AG04449 (cell line): Measurements from ENCODE around the gene NDUFA12.
"Not testable (repeated sequence)": the region's sequence is repeated elsewhere in the genome, so short reads cannot be mapped to it uniquely, and the experiment has no call there.

Experiments used
- CTCF ChIA-PET: fragments of 350-600 bp; formaldehyde crosslinking; extraction: SDS; loops from one replicate; lab custom pipeline; 2021; ENCODE audit warnings: antibody characterized with exemption; lab: Yijun Ruan, JAX
- POLR2A ChIA-PET: fragments of 400-600, 350-600 bp; formaldehyde crosslinking; extraction: SDS; loops from one replicate; lab custom pipeline; 2020; ENCODE audit warnings: antibody characterized with exemption, inconsistent platforms; lab: Yijun Ruan, JAX
- DNase-seq: peaks from one replicate; pipeline ENCODE4 v3.0.0-alpha.2; 2010; ENCODE audit warnings: low read depth, low spot score
- H3K4me3 ChIP-seq: 2 replicates; pipeline ENCODE4 v1.5.1; 2011; ENCODE audit warnings: low read depth, mild to moderate bottlenecking, control low read depth, low read length
- TF ChIP-seq, protein P1 (sequence below): IDR thresholded peaks from one replicate; pipeline ENCODE4 v1.5.1; 2011; ENCODE audit warnings: mild to moderate bottlenecking, moderate library complexity, low read length, control low read depth, inconsistent platforms; ENCODE audit not compliant: insufficient read depth; ENCODE audit errors: missing control alignments

The NDUFA12 gene

DNA sequence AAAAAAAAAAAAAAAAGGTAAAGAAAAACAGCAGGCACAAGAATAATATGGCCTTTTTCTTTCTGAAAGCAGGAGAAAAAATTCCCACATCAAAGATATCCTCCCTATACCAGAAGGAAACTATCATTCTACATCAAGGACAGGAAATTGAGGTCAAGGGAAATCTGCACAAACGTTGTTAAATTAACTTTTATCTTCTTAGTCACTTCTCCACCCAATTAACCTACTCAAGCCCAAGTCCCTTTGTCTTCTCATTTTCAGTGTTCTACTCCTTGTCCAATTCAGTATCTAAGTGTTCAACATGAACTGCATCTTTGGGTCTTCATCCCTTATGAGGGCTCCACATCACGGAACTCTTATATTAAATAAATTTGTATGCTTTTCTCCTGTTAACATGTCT is 15.7 kb downstream of the NDUFA12 start:
- ChIA-PET CTCF (no interaction called here), POLR2A (no interaction called here)
- no peak for DNase-seq
- H3K4me3 ChIP-seq, result no peak overlapping the region
- TF ChIP-seq, protein P1, sequence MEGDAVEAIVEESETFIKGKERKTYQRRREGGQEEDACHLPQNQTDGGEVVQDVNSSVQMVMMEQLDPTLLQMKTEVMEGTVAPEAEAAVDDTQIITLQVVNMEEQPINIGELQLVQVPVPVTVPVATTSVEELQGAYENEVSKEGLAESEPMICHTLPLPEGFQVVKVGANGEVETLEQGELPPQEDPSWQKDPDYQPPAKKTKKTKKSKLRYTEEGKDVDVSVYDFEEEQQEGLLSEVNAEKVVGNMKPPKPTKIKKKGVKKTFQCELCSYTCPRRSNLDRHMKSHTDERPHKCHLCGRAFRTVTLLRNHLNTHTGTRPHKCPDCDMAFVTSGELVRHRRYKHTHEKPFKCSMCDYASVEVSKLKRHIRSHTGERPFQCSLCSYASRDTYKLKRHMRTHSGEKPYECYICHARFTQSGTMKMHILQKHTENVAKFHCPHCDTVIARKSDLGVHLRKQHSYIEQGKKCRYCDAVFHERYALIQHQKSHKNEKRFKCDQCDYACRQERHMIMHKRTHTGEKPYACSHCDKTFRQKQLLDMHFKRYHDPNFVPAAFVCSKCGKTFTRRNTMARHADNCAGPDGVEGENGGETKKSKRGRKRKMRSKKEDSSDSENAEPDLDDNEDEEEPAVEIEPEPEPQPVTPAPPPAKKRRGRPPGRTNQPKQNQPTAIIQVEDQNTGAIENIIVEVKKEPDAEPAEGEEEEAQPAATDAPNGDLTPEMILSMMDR, result no peak

DNA sequence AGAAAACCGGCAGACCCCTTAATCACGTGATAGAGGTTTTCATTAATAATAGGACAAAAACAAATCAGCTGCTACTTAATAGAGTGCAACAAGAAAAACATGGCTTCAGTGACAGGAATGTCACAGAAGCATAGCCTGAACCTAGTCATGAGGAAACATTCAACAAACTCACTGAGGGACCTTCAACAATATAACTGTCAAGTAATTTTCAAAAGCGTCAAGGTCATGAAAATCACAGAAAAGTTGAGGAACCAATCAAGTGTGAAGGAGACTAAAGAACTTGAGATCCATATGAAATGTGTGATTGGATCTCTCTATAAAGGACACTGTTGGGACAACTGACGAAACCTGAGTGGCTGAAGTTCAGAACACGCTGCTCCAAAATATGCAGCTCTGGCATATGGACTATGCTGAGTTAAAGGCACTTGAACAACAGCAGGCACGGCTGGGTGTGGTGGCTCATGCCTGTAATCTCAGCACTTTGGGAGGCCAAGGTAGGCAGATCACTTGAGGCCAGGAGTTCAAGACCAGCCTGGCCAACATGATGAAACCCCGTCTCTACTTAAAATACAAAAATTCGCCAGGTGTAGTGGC is 16.3 kb downstream of the NDUFA12 start:
- POLR2A ChIA-PET, result no interaction called here
- TF ChIP-seq, protein P1, result no peak
- H3K4me3 ChIP-seq, result no peak overlapping the region
- DNase-seq, result no peak
- CTCF ChIA-PET, result no interaction called here

DNA sequence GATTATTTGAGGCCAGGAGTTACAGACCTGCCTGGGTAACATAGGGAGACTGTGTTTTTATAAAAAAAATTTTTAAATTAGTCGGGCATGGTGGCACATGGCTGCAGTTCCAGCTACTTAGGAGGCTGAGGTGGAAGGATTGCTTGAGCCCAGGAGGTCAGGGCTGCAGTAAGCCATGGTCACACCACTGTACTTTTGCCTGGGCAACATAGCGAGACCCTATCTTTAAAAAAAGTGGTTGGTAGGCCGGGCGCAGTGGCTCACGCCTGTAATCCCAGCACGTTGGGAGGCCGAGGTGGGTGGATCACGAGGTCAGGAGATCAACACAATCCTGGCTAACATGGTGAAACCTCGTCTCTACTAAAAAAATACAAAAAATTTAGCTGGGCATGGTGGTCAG is 18.4 kb downstream of the NDUFA12 start:
- POLR2A ChIA-PET, CTCF ChIA-PET: not testable (repeated sequence)

DNA sequence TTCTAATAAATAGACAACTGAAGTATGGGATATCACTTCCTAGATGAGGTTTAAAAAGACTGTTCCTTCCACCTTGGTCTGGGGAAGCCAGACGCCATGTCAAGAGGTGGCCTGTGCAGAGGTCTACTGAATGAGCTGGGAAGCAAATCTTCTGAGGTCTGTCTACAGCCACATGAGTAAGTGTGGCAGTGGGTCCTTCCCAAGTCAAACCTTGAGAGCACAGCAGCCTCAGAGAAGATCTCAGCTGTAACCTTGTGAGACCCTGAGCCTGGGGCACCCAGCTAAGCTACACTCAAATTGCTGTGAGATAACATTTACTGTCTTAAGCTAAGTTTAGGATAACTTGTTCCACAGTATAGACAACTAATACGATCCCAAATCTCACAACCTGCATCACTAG is 20.2 kb downstream of the NDUFA12 start:
- ChIA-PET CTCF (interaction anchor here (0.8 to 1.2 kb wide), 3 partner anchors 10 to 90 kb away, joined by 3 to 5 read pairs (median 3); partner anchors contain the start of gene NR2C1), POLR2A (interaction anchor here (0.6 to 1.7 kb wide), 7 partner anchors 10 to 523 kb away, joined by 3 to 32 read pairs (median 4); partner anchors contain the start of gene NDUFA12)
- TF ChIP-seq, protein P1, result no peak
- H3K4me3 ChIP-seq, result no peak overlapping the region
- DNase-seq, result no peak

More for the DNA sequence above, 18.4 kb downstream of the NDUFA12 start:
- not testable (repeated sequence) for DNase-seq, H3K4me3 ChIP-seq

DNA sequence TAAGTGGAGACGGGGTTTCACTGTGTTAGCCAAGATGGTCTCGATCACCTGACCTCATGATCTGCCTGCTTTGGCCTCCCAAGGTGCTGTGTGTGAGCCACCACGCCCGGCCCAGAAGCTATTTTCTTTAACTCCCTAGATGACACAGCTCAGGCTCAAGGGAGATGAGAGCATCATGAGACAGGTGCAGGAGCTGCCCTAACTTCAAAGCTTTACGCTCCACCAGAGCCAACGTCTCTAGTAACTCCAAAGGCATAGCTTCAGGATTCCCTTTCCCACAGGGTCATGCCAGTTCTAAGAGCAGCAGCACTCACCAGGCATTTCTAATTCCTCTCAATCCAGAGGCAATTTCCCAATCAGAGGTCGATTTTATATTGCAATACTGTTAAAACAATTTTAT is 21.0 kb downstream of the NDUFA12 start:
- TF ChIP-seq, protein P1, result no peak
- no peak for DNase-seq
- POLR2A ChIA-PET, result interaction anchor here (1.0 to 1.7 kb wide), 2 partner anchors 9 to 91 kb away, joined by 4 to 6 read pairs; partner anchors contain the start of gene NR2C1
- CTCF ChIA-PET, result interaction anchor here (0.6 to 1.6 kb wide), 6 partner anchors 9 to 436 kb away, joined by 3 to 6 read pairs (median 3); partner anchors contain the start of gene NDUFA12
- H3K4me3 ChIP-seq, result no peak overlapping the region

DNA sequence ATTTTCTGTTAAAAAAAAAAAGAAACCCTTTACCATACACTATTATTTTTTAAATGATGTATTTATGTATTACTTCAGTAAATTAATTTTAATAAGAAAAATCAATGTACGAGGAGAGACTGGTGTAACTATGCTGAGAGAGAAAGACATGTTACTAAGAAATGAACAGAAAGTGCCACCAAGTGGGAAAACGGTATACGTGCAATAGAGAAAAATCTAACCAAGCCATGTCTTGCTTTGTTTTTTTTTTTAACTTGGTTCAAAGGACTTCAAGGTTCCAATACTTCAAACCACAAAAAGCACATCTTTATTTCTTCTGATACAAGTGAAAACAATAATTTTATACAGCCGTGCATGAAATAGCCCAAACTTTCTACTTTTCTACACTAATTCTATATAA is 22.9 kb downstream of the NDUFA12 start:
- ChIA-PET CTCF (interaction anchor here (1.0 to 1.6 kb wide), 3 partner anchors 270 to 426 kb away, joined by 3 read pairs; no protein-coding TSS in a partner anchor), POLR2A (no interaction called here)
- no peak for DNase-seq
- no peak overlapping the region for H3K4me3 ChIP-seq
- TF ChIP-seq, protein P1, result peak; percentile 7
